LNCaP clone FGC (cell line): ENCODE results near the gene MINDY4B.

ENCODE experiments used
- DNase-seq: peaks from one replicate; pipeline ENCODE4 v3.0.0-alpha.2; 2011; ENCODE audit warnings: low read depth
- H3K4me3 ChIP-seq: 2 replicates; pipeline ENCODE4 v1.5.1; 2011; ENCODE audit warnings: mild to moderate bottlenecking, low read depth, low read length, control low read depth
- TF ChIP-seq, protein P1 (sequence below): IDR thresholded peaks from 2 replicates; pipeline ENCODE4 v1.5.1; 2012; ENCODE audit warnings: mild to moderate bottlenecking; ENCODE audit not compliant: control insufficient read depth, insufficient read depth; ENCODE audit errors: extremely low read depth

MINDY4B gene

DNA sequence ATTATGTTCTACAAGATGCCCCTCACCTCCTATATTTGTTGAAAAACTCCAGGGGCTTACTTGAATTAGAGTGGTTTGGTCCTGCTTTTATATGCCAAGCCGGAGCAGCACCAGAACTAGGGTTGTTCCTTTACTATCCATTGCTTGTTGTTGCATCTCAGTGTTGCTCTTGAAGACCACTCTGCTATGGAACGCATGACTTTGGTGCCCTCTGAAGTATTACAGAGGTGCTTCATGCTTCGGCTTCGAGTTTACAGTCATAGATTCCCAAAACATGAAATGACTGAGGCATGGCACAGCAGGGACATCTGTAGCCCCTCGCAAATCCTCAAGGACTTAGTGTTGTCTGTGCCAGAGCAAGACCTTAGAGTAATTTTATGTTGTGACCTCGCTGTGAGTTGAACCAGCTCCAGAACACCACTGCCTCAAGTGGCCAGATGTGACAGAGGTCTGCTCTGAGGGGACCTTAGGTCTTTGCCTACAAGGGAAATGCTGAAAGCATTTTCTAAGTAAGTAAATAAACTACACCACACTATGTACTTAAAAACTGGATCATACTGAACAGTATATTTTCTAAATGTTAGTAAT is 75.1 kb downstream of the MINDY4B start:
- no peak for DNase-seq
- TF ChIP-seq, protein P1, sequence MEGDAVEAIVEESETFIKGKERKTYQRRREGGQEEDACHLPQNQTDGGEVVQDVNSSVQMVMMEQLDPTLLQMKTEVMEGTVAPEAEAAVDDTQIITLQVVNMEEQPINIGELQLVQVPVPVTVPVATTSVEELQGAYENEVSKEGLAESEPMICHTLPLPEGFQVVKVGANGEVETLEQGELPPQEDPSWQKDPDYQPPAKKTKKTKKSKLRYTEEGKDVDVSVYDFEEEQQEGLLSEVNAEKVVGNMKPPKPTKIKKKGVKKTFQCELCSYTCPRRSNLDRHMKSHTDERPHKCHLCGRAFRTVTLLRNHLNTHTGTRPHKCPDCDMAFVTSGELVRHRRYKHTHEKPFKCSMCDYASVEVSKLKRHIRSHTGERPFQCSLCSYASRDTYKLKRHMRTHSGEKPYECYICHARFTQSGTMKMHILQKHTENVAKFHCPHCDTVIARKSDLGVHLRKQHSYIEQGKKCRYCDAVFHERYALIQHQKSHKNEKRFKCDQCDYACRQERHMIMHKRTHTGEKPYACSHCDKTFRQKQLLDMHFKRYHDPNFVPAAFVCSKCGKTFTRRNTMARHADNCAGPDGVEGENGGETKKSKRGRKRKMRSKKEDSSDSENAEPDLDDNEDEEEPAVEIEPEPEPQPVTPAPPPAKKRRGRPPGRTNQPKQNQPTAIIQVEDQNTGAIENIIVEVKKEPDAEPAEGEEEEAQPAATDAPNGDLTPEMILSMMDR = 0 out of 2 replicates have a peak, but pooled peaks have one; percentile 12

DNA sequence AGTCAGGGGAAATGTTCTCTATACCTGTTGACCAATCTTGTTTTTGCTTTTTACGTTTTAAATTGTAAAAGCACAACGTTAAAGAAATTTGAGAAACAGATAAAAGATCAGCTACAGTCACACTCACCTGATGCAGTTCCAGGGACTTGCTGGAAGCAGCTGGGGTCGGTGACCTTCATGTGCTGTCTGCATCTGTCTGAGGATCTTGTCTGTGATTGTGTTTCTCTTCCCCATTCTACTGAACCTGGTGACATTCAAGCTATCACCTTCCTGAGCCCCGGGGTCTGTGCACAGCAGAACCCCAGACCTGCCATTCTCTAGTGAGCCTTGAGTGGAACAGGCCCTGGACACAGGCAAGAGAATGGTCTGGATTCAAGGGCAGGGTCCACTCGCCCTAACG is 75.8 kb downstream of the MINDY4B start:
- no peak overlapping the region for H3K4me3 ChIP-seq
- no peak for DNase-seq
- TF ChIP-seq, protein P1 = no peak

More for the DNA sequence above, 75.1 kb downstream of the MINDY4B start:
- no peak overlapping the region for H3K4me3 ChIP-seq

DNA sequence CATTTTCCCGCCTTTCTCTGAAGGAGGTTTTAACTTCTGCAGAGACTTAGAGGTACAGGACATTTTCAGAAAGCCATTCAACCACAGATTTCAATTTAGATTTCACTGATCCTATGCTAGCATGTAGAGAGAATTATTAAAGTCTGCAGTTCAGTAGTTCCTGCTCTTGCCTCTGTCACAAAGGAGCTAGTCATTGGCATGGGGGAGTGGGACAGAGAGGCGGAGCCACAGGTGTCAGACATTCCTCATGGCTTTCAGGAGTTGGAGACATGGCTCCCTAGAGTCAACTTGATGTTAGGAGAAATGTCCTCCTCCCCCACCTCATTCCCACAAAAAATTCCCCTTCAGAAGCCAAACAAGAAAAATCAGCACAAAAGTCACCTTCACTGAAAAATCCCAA is 76.2 kb downstream of the MINDY4B start:
- TF ChIP-seq, protein P1 = no peak
- no peak overlapping the region for H3K4me3 ChIP-seq
- DNase-seq = no peak

DNA sequence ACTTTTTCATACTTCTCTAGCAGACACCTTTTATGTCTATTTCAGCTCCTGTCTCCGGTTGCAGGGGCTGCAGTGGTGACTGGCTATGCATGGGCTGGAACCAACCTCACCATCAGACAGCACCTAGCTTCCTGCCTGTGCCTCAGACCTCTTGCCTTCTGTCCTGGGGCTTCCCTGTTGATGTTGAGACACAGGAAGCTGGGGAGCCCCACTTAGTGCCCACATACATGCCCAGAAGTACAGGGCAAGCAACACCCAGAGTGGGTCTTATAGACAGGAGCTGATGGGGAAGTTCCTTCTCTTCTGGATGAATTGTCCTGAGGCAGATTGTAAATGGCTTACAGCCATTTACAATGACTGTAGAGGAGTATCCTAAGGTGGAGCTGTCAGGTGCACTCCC is 77.0 kb downstream of the MINDY4B start:
- no peak overlapping the region for H3K4me3 ChIP-seq
- TF ChIP-seq, protein P1 = no peak
- DNase-seq = no peak

DNA sequence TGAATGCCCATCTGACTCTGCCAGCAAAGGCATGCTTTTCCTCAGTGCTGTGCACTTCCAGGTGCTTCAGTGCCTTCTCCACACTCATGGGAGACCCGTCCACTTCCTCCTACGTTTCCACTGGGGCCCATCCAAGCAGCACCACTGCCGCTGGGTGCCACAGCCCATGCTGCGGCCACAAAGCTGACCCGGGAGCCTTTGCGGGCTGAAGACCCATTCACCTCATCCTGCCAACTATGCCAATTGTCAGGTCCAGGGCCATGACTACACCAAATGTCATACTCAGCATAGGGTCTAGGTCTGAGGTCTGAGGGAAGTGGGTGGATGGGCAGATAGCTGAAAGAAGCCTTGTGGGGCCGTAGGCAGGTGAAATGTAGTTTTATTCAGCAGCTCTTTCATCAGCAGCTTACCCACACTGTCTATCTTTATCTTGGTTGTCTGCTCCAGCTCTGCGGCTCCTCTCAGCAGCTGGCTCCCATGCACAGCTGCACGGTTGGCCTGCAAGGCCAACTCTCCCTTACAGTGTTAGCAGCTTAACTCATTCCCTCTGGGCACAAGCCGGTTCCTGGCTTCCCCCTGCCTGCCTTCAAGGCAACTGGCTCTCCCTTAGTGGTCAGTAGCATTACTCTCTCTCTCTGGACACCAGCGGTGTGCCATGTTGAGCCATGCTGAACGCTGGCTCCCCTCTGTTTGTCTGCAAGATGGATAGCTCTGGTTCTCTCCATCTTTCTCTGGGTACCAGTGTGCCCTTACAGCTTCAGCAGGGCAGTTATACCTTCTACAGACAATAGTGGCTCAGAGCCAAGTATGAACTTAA is 78.6 kb downstream of the MINDY4B start:
- TF ChIP-seq, protein P1 = no peak
- DNase-seq = no peak
- H3K4me3 ChIP-seq = no peak overlapping the region

DNA sequence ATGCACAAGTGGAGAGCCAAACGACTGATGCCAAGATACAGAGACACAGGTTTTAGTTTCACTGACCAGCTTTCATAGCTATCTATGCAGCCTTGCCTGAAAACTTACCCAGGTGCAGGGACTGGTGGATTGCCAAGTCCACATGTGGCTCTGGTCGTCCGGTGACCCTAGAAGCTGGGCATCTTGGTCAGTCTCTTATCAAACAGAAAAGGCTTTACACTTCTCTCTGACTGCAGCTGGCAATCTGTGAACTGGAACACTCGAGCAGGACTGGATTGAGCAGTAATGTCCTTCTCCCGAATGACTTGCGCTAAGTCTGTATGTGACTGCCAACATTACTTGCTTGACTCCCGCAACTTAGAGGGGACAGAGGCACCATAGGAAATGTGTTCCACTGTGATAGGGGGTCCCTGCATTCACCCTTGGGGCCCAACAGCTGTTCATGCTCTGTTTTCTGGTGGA is 79.3 kb downstream of the MINDY4B start:
- H3K4me3 ChIP-seq = no peak overlapping the region
- DNase-seq = no peak
- TF ChIP-seq, protein P1 = no peak
